ENCODE results near the gene MORN4.

The MORN4 gene

DNA sequence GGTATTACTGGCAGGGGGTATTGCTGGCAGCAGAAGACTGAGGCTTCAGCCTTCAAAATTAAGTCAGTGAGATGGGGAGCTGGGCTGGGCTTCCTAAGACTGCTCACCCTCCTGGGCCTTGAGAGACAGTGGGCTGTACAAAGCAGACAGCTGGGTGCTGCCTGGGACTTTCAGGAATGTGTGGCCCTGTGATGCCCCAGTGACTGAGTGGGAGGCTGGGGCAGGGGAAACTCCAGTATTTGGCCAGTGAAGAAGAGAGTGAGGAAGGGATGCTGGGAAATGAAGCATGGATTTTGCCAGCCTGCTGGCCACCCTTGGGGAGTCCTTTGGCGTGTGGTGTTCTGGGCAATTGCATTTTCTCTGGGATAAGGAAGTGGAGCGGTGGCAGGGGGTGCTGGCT is 60.3 kb downstream of the MORN4 start:
- peak; percentile 41 for DNase-seq (ENCODE audit: low spot score)

DNA sequence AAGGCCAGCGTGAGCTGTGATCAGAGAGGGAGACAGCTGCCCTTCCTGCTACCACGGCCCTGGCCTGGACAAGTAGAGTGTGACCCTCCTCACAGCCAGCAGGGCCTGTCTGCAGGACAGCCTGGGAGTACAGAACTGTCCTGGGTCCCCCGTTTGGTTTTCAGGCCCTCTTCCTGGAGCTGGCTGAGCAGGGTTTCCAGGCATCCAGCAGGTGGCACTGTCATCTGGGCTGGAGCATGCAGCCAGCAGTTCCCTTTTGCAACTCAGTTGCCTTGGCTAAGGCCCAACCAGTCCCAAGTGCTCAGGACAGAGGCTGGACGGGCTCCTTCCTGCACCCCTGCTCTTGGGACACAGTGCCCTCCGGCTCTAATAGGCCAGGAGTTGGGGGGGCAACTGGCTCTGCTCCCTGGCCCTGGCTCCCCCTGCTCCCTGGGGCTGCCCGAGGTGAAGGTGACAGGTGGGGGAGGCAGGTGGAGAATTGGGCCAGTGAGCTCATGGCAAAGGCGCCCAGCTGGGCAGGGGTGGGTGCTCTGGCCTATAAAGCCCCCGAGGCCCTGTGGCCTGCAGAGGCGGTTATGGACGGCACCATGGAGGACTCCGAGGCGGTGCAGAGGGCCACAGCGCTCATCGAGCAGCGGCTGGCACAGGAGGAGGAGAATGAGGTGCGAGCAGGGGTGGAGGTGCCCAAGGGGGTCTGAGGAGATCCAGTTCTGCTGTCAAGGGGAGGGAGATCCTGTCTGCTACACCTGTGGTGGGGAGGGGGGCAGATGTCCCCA is 60.9 kb downstream of the MORN4 start, which contains the start of gene ANKRD2:
ANKRD2 (plus strand) TSS at position 566 of the 776 bp plus-strand sequence; CDS start at position 576, 10 bp downstream.
- DNase-seq (ENCODE audit: low spot score): peak; percentile 88

- no peak for DNase-seq (ENCODE audit: low spot score)
Observed at GRCh38 chr10:97571622-97572021, 61.7 kb downstream of the MORN4 start.

GRCh38 chr10:97570789-97571471 is 62.4 kb downstream of the MORN4 start:
- no peak for DNase-seq (ENCODE audit: low spot score)

GRCh38 chr10:97570146-97570788 is 63.0 kb downstream of the MORN4 start:
- DNase-seq (ENCODE audit: low spot score): no peak

DNA sequence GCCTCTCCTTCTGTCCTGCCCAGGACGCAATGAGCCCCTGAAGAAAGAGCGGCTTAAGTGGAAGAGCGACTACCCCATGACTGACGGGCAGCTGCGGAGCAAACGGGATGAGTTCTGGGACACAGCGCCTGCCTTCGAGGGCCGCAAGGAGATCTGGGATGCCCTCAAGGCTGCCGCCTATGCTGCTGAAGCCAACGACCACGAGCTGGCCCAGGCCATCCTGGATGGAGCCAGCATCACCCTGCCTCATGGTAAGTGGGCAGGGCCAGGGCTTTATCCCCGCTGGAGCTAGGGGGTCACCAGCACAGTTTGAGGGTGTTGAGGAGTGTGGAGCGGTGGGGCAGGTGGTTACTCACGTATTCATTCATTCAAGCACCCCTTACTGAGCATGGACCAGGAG is 65.4 kb downstream of the MORN4 start:
- no peak for DNase-seq (ENCODE audit: low spot score)

- DNase-seq (ENCODE audit: low spot score): no peak
Observed at GRCh38 chr10:97566336-97566996, 66.8 kb downstream of the MORN4 start.

DNA sequence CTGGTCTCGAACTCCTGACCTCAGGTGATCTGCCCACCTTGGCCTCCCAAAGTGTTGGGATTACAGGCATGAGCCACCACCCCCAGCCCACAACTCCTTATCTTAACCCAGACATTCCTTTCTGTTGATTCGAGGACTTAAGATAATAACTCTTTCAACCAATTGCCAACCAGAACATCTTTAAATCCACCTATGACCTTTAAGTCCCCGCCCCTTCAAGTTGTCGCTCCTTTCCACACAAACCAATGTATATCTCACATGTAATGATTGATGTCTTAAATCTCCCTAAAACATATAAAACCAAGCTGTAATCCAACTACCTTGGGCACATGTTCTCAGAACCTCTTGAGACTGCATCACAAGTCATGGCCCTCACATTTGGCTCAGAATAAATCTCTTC is 68.5 kb downstream of the MORN4 start:
- DNase-seq (ENCODE audit: low spot score): no peak

Measured in GM03348 (cell line).